ENCODE data around the gene FHIT. TPM values are rescaled to one million over a fixed set of nuclear protein-coding genes. Genes with fewer than 3 reads are reported as not detected.

The FHIT gene
- total RNA-seq, 1 donor, result 4.8 TPM

DNA sequence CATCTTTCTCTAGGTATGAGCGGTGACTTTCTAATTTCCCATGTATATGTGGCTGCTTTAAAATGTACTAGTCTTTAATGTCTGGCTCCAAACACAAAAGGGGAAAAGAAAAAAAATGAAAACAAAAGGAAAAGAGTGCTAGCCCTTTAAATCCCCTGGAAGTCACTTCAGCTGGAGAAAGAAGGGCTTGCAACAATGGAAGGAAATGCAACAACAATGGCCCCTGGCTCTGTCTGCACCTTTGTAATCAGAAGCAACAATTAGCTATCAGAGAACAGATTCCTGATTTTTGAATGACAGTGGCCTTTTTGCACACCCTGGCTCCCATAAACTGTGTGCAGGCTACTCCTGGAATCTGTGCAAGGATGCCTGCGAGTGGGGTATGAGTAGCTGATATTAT, 591.2 kb downstream of the FHIT start:
- no peak for DNase-seq (ENCODE audit: low read depth in 2 of 3, low spot score in 2 of 3)

DNA sequence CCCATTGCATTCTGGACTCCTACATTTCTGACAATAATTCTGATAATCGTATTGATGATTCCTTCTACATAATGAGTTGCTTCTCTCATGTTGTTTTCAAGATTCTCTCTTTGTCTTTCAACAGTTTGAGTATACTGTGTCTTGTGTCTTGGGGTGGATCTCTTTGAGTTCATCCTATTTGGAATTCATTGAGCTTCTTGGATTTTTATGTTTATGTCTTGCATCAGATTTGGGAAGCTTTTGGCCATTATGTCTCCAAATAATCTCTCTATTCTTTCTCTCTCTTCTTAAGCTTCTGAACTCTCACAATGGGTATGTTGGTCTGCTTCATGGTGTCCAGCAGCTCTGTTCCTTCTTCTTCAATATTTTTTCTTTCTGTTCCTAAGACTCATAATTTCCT, 592.2 kb downstream of the FHIT start:
- DNase-seq (ENCODE audit: low read depth in 2 of 3, low spot score in 2 of 3), result no peak

DNA sequence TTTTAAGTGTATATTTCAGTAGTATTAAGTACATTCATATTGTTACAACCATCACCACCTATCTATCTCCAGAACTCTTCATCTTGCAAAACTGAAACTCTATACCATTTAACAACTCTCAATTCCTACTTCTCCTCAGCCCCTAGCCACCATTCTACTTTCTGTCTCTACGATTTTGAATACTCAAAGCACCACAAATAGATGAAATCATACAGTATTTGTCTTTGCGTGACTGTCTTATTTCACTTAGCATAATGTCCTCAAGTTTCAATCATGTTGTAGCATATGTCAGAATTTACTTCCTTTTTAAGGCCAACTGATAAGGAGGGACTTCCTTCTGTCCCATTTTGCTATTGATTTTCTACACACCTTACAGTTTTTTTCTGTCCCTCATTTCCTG, 593.3 kb downstream of the FHIT start:
- DNase-seq (ENCODE audit: low read depth in 2 of 3, low spot score in 2 of 3), result no peak

GRCh38 chr3:60652829-60653228, 598.4 kb downstream of the FHIT start:
- no peak for DNase-seq (ENCODE audit: low read depth in 2 of 3, low spot score in 2 of 3)

- DNase-seq (ENCODE audit: low read depth in 2 of 3, low spot score in 2 of 3), result peak in 1 of 3 donors; percentile 12
These were observed 599.5 kb downstream of the FHIT start for GRCh38 chr3:60651799-60652198.

GRCh38 chr3:60650171-60650570, 601.1 kb downstream of the FHIT start:
- DNase-seq (ENCODE audit: low read depth in 2 of 3, low spot score in 2 of 3), result no peak

- no peak for DNase-seq (ENCODE audit: low read depth in 2 of 3, low spot score in 2 of 3)
These were observed 605.5 kb downstream of the FHIT start for GRCh38 chr3:60645801-60646200.

DNA sequence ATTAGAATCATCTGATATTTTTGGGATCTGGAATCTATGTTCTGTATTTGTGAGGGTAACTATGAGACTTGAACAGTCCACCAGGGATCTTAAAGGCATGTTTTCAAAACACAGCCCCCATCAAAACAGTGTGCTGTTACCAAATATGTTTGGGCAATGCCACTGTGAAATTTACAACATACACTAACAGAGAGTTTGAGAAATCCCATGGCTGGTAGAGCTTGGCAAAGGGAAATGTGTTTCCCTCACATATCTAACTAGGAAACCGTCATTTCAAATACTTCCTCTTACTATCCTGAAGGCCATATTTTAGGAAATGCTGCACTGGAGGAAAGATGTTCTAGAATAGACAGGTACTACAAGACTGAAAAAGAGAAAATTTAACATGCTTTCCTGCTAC, 607.4 kb downstream of the FHIT start:
- no peak for DNase-seq (ENCODE audit: low read depth in 2 of 3, low spot score in 2 of 3)

GRCh38 chr3:60641354-60641753, 609.9 kb downstream of the FHIT start:
- no peak for DNase-seq (ENCODE audit: low read depth in 2 of 3, low spot score in 2 of 3)

DNA sequence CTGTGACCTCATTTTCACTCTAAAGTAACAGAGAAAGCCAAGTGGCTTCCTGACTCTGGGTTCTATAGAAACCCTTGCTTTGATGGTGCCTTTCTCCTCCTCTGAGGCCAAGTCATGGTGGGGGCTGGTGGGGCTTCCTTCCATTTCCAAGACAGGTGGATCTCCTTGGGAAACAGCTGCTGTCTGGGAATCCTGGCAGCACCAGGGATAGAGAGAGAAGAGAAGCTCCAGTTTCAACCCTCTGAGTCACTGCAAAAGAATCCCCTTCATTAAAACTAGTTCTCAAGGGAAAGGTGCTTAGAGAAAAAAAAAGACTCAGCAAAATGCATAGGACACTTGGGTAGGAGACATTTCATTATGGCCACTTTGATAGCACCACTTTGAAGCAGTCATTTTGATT, 614.4 kb downstream of the FHIT start:
- no peak for DNase-seq (ENCODE audit: low read depth in 2 of 3, low spot score in 2 of 3)

- no peak for DNase-seq (ENCODE audit: low read depth in 2 of 3, low spot score in 2 of 3)
These were observed 617.6 kb downstream of the FHIT start for GRCh38 chr3:60633644-60634043.

GRCh38 chr3:60631509-60631908, 619.7 kb downstream of the FHIT start:
- DNase-seq (ENCODE audit: low read depth in 2 of 3, low spot score in 2 of 3), result no peak

DNA sequence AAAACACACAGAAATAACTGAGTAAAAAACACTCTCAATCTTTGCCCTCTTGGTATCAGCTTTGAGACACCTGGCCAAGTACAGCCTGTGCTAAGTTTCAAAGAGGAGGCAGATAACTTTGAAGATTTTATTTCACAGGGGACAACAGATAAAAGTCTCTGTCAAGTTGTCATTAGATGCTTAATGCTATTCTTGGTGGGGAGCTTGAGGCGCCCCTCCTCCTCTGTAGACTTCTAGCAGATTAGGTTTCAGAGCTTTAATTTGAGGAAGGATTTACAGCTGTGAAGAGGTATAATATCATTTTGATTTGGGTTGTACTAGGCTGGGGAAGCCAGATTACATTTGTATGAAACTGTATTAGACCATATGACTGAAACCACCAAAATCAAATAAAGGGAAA, 620.3 kb downstream of the FHIT start:
- no peak for DNase-seq (ENCODE audit: low read depth in 2 of 3, low spot score in 2 of 3)

- DNase-seq (ENCODE audit: low read depth in 2 of 3, low spot score in 2 of 3), result no peak
These were observed 621.4 kb downstream of the FHIT start for GRCh38 chr3:60629816-60630215.

GRCh38 chr3:60622349-60622748, 628.9 kb downstream of the FHIT start:
- DNase-seq (ENCODE audit: low read depth in 2 of 3, low spot score in 2 of 3), result no peak

DNA sequence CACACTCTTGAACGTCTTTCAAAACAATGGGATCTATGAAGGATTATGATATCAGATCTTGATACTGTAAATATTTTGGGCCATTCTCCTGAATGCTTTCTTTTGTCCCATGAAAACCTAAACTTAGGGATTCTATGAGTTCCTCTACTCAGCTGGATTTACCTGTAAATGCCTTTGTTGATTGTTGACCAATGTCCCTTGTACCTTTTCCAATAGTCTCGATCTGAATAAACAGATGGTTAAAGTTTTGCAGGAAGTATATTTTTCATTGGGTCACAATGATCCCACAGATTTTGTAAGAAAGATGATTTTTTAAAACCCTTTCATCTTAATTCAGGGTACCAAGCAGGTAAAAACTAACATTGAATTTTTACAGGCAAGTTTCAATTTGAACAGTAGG, 634.1 kb downstream of the FHIT start:
- no peak for DNase-seq (ENCODE audit: low read depth in 2 of 3, low spot score in 2 of 3)

DNA sequence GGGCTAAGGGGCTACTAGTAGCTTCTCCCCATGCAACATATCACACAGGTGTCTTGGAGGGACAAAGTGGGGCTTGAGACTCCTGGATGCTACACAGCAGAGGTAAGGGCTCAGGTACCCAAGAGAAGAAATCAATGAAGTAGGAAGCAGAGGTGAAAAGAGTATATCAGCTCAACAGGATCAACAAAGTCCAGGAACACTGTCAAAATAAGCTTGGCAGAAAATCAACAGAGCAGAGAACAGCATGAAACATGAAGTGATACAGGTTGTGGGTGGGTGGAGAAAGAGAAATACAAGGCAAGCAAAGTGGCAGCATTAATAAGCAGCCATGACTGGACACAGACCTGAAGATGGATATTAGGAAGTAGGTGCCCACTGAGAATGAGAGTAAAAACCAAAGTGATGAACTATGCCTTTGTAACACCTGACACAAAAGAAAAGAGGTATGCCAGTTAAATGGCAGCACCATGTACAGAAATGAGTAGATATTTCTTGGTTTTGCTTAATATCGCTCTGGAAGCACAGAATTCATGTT, 637.4 kb downstream of the FHIT start:
- DNase-seq (ENCODE audit: low read depth in 2 of 3, low spot score in 2 of 3), result no peak

- no peak for DNase-seq (ENCODE audit: low read depth in 2 of 3, low spot score in 2 of 3)
These were observed 640.7 kb downstream of the FHIT start for GRCh38 chr3:60610441-60611112.

DNA sequence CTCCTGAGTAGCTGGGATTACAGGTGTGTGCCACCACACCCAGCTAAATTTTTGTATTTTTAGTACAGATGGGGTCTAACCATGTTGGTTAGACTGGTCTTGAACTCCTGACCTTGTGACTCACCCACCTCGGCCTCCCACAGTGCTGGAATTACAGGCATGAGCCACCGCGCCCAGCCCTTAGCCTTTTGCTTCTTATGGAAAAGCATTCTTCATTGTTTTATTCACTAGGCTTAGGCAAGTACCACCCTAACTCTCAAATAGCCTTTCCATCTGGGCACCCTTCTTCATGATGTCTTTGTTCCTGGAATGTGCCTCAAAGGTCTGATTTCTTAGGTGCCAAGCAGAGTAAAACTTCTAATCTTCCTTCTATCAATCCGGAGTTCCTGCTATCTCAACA, 641.8 kb downstream of the FHIT start:
- no peak for DNase-seq (ENCODE audit: low read depth in 2 of 3, low spot score in 2 of 3)

GRCh38 chr3:60603860-60604259, 647.4 kb downstream of the FHIT start:
- DNase-seq (ENCODE audit: low read depth in 2 of 3, low spot score in 2 of 3), result no peak

DNA sequence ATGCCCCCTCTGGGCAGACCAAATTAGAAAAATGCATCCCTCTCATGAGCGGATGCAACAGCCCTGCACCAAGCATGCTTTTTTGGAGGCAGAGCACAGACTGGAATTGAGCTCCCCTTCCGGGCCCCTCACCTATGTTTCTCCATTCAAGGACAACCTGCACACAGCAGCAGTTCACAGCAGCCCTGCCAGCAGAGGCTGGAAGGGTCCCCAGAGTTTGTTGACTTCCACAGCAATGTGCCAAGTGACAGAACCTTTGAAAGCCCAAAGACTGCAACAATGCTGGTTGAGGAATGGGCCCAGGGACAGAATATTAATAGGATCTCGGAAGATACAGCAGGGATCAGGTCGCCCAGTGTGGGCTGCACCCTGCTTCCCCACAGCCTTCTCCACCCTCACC, 650.4 kb downstream of the FHIT start:
- no peak for DNase-seq (ENCODE audit: low read depth in 2 of 3, low spot score in 2 of 3)

DNA sequence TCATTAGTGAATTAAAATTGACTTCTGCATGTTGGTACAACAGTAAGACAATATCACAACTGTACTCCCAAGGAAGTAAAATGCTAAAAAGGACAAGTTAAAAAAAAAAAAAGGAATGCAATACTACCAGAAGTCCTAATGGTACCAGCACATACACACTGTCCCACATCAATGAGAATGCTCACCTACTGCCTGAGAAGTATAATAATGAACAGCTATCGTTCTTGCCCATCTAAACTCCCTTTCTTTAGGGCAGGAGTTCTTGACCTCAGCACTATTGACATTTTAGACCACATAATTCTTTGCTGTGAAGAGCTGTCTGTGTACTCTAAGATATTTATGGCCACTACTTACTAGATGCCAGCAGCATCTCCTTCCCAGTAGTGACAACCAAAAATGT, 651.7 kb downstream of the FHIT start:
- DNase-seq (ENCODE audit: low read depth in 2 of 3, low spot score in 2 of 3), result no peak

- no peak for DNase-seq (ENCODE audit: low read depth in 2 of 3, low spot score in 2 of 3)
These were observed 652.6 kb downstream of the FHIT start for GRCh38 chr3:60598671-60599070.

Data from hematopoietic multipotent progenitor cell (in vitro differentiated cells).